GM21737 (cell line): ENCODE results near the gene ARL8B.

Experiments used
- ATAC-seq: cut with Tn5 transposase; IDR thresholded peaks from one replicate; pipeline ENCODE4 v1.9.1; 2021; ENCODE audit warnings: mild to moderate bottlenecking, moderate library complexity; ENCODE audit not compliant: unreplicated experiment

ARL8B gene

DNA sequence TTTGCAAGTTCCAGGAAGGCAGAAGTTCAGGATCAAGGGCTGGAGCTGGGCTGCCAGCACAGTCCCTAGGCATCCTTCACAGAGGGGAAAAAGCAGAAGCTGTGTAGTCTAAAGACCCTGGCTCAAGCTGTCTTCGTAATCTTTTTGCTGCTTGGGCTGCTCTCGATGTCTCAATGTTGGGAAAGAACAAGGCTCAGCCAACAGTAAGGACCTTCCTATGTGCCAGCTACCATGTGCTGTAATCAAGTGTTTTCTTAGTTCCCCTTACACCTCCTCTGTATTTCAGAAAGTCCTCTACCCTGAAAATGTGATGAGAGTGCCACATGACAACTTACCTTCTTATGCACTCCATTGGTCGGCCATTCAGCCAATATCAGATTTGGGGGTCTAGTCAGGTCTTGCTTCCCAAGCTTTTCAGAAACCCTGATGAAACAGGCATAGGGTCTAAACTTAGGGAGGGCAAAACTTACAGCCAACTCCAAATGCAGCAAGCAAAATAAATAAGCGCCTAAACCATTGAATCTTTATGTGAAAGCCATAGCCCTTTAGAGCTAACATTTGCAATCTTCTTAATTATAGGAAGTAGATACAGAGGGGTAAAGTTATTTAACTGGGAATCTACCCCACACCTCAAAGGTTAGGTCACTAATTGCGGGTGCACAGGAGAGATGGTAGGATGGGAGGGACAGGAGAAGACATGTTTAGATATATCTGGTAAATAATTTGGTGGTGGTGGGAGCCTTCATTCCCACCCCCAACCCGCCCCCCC is 64.2 kb downstream of the ARL8B start:
- no peak for ATAC-seq

DNA sequence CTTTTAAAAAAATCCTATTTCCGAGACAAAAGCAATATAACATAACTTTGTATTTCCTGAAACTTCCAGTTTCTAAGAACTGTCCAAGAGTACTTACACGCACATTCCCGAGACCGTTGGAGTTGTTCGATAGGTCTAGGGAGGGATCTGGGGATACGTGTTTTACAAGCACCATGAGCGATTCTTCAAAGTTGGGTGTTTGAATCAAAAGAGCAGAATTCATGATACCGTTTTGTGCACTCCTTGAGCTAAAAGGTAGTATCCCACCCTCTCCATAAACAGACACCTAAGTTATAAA is 64.7 kb downstream of the ARL8B start:
- ATAC-seq: no peak

DNA sequence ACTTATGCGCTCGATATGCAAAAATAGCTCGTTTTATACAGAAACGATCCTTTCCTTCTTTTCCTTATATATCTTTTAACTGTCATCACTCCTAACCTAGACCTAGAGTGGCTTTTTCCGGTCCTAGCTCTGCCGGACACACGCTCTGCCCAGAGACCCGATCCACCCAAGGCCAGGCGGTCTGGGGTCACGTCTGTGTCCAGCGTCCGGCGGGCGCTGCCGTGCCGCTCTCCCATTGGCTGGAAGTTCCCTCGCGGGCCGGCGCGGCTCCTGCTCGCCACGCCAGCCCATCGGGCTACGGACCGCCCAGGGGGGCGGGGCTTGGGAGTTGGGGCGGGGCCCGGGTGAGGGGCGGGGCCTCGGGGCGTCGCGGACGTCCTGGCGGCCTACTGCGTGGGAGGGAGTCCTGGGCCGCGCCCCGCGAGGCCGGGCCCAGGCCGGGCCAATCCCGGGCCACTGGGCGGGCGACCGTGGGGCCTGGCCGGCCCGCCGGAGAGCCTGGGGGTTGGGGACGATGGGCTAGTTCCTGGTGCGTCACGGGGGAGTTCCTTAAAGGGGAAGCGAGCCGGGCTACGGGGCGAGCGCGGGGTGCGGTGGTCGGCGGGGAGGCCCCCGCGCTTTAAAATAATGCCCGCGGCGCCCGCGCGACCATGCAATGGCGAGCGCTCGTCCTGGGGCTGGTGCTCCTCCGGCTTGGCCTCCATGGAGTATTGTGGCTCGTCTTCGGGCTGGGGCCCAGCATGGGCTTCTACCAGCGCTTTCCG is 65.2 kb downstream of the ARL8B start, which contains the start of gene EDEM1:
Gene EDEM1 (plus strand): TSS at position 552 of the 764 bp plus-strand sequence. CDS start 99 bp downstream, at position 651.
- peak; percentile 82 for ATAC-seq

GRCh38 chr3:5187920-5188418 is 65.9 kb downstream of the ARL8B start:
- peak; percentile 10 for ATAC-seq

DNA sequence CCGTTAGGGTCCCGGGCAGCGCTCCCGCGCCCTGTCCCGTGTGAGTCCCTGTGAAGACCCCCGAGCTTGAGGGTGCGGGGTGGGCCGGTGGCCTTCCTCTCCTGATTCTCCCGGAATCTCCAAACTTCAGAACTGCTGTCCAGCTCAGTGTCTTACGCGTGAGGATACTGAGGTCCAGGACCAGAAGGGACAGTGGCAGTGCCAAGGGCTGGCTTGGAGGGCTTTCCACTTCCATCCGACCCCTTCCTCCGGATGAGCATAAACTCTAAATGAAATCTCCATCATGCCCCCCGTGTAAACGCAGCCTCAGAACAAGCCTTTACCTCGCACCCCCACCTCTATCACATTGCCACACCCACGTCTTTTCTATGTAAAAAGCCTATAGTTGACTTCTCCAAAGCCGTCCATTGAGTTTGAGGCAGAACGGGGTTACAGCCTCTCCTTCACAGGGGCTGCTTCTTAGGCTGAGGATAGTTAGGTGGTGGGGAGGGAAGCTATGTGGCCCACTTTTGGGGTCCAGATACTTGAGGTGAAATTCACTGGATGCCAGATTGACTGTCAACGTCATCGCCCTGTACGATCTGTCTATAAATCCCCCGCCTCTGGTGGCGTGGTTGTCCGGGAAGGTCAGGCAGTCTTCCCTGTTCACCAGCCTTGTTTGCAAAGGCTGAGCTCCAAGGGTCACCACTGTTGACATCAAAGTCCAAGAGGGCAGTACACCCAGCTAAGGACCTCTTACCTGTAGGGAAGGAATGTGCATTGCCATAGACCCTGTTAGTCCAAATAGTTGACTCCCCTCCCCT is 66.5 kb downstream of the ARL8B start:
- no peak for ATAC-seq

DNA sequence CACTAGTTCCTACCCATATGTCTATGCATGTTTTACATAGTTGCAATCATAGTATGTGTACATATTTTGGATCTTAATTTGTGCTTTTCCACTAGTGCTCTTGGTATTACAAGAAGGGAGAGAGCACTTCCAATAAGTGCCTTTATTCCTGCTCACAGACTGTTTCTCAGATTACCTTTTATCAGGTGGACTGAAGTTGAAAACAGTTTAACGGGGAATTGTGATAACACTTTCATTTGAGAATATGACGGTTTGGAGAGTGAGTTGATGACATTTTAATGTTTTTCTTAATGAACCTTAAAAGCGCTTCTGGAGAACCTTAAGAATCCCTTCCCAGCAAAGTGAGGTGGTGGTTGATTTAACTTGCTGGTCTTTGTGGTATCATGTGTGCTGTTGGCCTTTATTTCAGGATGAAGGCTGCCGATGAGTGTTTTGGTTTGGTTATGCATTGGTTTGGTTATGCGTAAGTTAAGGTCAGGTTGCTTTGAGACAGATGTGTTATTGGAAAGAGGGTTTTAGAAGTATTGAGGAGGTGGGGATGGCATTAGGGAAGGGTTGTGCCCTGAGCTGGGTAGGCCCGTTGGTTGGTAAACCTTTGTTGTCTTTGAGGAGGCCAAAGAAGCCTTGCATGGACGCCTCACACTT is 68.2 kb downstream of the ARL8B start:
- ATAC-seq: no peak

GRCh38 chr3:5191555-5192304 is 69.6 kb downstream of the ARL8B start:
- ATAC-seq: no peak

DNA sequence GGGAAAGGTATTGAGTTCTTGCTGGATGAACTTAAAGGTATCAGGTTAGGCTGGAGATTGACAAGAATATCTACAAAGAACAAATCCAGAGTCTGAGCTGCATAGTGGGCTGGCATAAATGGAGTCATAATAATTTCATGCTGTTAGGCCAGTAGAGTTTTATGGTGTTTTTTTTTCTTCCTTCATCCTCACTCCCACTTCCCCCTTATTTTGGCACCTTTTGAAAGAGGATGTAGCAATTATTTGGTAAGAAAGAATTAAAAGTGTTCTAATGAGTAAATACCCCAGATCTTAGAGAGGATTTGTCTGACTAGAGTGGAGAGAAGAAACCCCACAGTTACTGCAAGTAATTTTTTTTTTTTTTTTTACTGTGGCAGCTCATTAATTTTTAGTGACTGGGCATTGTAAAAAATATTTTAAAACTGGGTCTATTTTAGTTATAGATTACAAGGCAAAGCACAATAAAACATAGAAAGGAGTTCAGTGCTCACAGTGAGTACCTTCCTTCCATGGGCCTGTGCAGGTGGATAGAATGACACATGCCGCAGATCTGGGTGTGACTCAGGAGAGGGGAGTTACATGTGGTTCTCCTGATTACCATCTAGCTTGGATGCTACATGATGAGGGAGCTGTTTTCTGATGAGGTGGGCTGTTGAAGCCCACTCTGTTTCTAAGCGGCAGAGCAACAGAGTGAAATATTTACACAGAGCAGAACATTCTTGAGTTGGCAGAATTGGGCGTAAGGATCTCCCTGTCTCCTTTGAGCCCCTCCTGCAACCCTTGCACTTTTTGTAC is 70.7 kb downstream of the ARL8B start:
- ATAC-seq: no peak

- no peak for ATAC-seq
Observed at GRCh38 chr3:5194341-5194740, 72.2 kb downstream of the ARL8B start.

GRCh38 chr3:5194801-5195509 is 72.9 kb downstream of the ARL8B start:
- peak; percentile 34 for ATAC-seq

- ATAC-seq: no peak
Observed at GRCh38 chr3:5195605-5196004, 73.5 kb downstream of the ARL8B start.

GRCh38 chr3:5197022-5197421 is 74.9 kb downstream of the ARL8B start:
- ATAC-seq: no peak

DNA sequence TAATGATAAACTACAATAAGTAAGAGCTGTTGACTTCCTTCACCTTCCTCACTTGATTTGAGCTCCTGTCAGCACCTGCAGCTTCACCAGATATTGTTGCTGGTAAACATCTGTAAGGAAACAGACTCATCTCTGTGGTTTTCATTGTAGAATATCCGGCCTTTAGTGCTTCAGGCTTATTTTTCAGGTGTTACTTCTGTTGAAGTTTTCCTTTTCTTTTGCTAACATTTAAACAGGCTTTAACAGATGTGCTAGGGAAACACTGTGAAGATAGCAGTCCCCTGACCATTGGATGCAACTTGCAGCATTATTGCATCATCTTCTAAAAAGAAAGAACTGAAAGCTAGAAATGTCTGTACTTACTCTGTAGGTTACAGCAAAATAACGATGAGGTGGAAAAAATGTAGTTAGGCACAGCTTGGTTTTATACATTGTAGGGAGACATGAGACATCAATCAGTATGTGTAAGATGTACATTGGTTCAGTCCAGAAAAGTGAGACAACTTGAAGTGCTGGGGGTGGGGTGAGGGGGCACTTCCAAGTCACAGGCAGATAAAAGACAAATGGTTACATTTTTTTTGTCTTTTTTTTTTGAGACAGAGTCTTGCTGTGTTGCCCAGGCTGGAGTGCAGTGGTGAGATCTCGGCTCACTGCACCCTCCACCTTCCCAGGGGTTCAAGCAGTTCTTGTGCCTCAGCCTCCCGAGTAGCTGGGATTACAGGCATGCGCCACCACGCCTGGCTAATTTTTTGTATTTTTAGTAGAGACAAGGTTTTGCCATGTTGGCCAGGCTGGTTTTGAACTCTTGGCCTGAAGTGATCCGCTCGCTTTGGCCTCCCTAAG is 75.6 kb downstream of the ARL8B start:
- peak; percentile 59 for ATAC-seq

GRCh38 chr3:5198313-5198677 is 76.2 kb downstream of the ARL8B start:
- no peak for ATAC-seq

- no peak for ATAC-seq
Observed at GRCh38 chr3:5198986-5199731, 77.1 kb downstream of the ARL8B start.

DNA sequence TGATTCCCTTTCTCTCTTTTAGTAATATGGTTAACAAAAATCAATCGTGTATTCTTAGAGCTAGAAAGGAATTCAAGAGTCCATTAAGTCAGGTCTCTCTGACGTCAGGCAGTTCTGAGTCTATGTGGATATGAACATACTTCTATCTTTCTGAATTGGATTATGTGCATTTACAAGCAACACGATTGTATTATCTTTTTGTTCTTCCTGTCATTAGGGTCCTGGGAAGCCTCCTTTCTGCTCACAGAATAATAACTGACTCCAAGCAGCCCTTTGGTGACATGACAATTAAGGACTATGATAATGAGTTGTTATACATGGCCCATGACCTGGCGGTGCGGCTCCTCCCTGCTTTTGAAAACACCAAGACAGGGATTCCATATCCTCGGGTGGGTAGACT is 79.4 kb downstream of the ARL8B start:
- ATAC-seq: no peak

DNA sequence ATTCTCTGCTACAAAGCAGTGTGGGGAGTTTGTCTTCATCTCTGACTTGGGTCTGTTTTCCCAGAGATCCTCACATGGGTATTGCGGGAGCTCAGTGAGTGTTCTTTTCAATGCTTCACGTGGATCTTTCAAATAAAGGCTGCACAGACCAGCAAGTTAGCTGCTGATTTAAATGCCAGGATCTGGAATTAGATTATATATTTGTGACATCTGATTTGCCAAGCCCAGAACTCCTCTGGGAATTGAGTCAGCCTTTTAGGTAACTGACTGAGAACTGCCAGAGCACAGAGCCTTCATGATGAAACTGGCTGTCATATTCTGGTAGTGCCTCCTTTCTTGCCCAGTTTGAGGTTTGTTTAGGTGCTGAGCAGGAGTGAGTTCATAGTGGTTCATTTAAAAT is 80.1 kb downstream of the ARL8B start:
- no peak for ATAC-seq
